GM19328 (cell line): ENCODE data around the gene APOF.
A peak's percentile ranks its signal among the peaks of the same experiment; 100 is the strongest.
"Not testable (repeated sequence)": the region's sequence is repeated elsewhere in the genome, so short reads cannot be mapped to it uniquely, and the experiment has no call there.

Source experiments
- ATAC-seq: cut with Tn5 transposase; IDR thresholded peaks from one replicate; pipeline ENCODE4 v1.9.1; 2021; ENCODE audit warnings: mild to moderate bottlenecking, moderate library complexity; ENCODE audit not compliant: unreplicated experiment

Gene APOF

GRCh38 chr12:56374726-56375597 lies 12.3 kb upstream of the APOF start:
- no peak for ATAC-seq

- no peak for ATAC-seq
These were observed 10.9 kb upstream of the APOF start for GRCh38 chr12:56373515-56373914.

GRCh38 chr12:56366948-56367347 lies 4.3 kb upstream of the APOF start:
- ATAC-seq = no peak

GRCh38 chr12:56361487-56362129 lies 1.0 kb downstream of the APOF start:
- ATAC-seq = no peak

- ATAC-seq = peak; percentile 98
These were observed 2.5 kb downstream of the APOF start, which contains the start of gene STAT2 for GRCh38 chr12:56359851-56360767. Gene STAT2 (minus strand): TSS chr12:56360107. CDS start chr12:56356571, 3,536 bp downstream.

GRCh38 chr12:56358836-56359532 lies 3.7 kb downstream of the APOF start:
- ATAC-seq = no peak

GRCh38 chr12:56351325-56351724 lies 11.3 kb downstream of the APOF start:
- no peak for ATAC-seq

GRCh38 chr12:56350662-56351061 lies 12.0 kb downstream of the APOF start:
- ATAC-seq = no peak

- ATAC-seq = no peak
These were observed 13.9 kb downstream of the APOF start for GRCh38 chr12:56348776-56349175.

GRCh38 chr12:56347255-56347654 lies 15.4 kb downstream of the APOF start:
- not testable (repeated sequence) for ATAC-seq

- no peak for ATAC-seq
These were observed 16.0 kb downstream of the APOF start for GRCh38 chr12:56346675-56347074.

GRCh38 chr12:56342290-56342689 lies 20.4 kb downstream of the APOF start:
- not testable (repeated sequence) for ATAC-seq

- no peak for ATAC-seq
These were observed 21.0 kb downstream of the APOF start for GRCh38 chr12:56341616-56342015.

GRCh38 chr12:56339158-56339422 lies 23.6 kb downstream of the APOF start:
- ATAC-seq = no peak

- ATAC-seq = no peak
These were observed 24.1 kb downstream of the APOF start, which contains the start of gene IL23A for GRCh38 chr12:56338308-56339157. Gene IL23A (plus strand): TSS chr12:56338884. CDS start chr12:56339045, 161 bp downstream.

- ATAC-seq = no peak
These were observed 24.9 kb downstream of the APOF start for GRCh38 chr12:56337753-56338251.

- ATAC-seq = no peak
These were observed 26.1 kb downstream of the APOF start for GRCh38 chr12:56336361-56337167.

GRCh38 chr12:56335527-56335926 lies 27.1 kb downstream of the APOF start:
- ATAC-seq = not testable (repeated sequence)

- ATAC-seq = no peak
These were observed 28.2 kb downstream of the APOF start for GRCh38 chr12:56334490-56334793.
